IPS DF 6.9 (cell line): Measurements from ENCODE around the gene STRAP.
A peak's percentile ranks its signal among the peaks of the same experiment; 100 is the strongest.

Experiments used
- DNase-seq: peaks from one replicate; pipeline ENCODE4 v3.0.0-alpha.2; 2013; ENCODE audit warnings: low read depth, low spot score
- H3K27ac ChIP-seq: one replicate; pipeline ENCODE4 v1.5.1; 2013; ENCODE audit warnings: low read length, control low read depth
- H3K27me3 ChIP-seq: 2 replicates; pipeline ENCODE4 v1.6.1; 2013; ENCODE audit warnings: mild to moderate bottlenecking, low read length; ENCODE audit not compliant: control insufficient read depth, insufficient read depth
- H3K36me3 ChIP-seq: 2 replicates; pipeline ENCODE4 v1.6.1; 2013; ENCODE audit warnings: low read length; ENCODE audit not compliant: control insufficient read depth, insufficient read depth
- H3K4me1 ChIP-seq: 2 replicates; pipeline ENCODE4 v1.6.1; 2013; ENCODE audit warnings: low read length; ENCODE audit not compliant: control insufficient read depth, insufficient read depth
- H3K4me3 ChIP-seq: 2 replicates; pipeline ENCODE4 v1.5.1; 2013; ENCODE audit warnings: mild to moderate bottlenecking, low read length
- H3K9me3 ChIP-seq: 2 replicates; pipeline ENCODE4 v1.6.1; 2013; ENCODE audit warnings: low read length, inconsistent platforms; ENCODE audit not compliant: control insufficient read depth, insufficient read depth
- WGBS: extraction: QIAGEN DNeasy Blood & Tissue Kit; methylation state at CpG from one replicate; pipeline ENCODE4 v1.1.7; 2013; ENCODE audit warnings: mixed read lengths, missing lambda C conversion rate; ENCODE audit not compliant: insufficient read length, insufficient coverage; 5-methylcytosine and 5-hydroxymethylcytosine counted together

STRAP gene

GRCh38 chr12:15882118-15882971 lies at the start of gene STRAP:
TSS of gene STRAP (plus strand) at chr12:15882387. CDS start at chr12:15882708, 321 bp downstream.
- Histone ChIP-seq H3K4me1 (no peaks in the 10 kb centered on the region), H3K27ac (no peak within 1 kb of the TSS), H3K9me3 (no peaks in the 10 kb centered on the region), H3K4me3 (peak within 1 kb of the TSS; percentile 63), H3K27me3 (no peaks in the 10 kb centered on the region), H3K36me3 (peaks cover 4% of the 10 kb centered on the region; the same call in 1 of the 2 replicates)
- DNase-seq = peak; percentile 91
- WGBS = no CpG with 5 or more reads among the region's 63 CpGs

DNA sequence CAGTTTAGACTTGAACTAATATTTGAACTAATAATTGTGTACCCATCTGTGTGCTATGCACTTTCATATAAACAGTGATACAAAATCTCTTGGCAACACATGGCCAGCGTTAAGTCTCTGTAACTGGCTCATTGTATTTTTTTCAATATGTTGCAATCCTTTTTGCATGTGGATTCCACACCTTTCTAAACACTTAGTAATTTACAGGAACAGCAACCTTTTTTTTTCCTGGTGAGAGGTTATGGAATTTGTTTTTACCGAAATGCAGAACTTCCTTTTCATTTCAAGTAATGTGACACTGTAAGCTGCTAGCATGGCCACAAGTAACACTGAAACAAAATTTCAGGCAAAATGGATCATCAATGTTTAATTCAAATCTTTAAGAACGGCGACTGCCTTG lies 47.6 kb upstream of the STRAP start:
- Histone ChIP-seq H3K4me3 (no peak overlapping the region), H3K9me3 (no peaks in the 10 kb centered on the region), H3K36me3 (no peaks in the 10 kb centered on the region), H3K27me3 (no peaks in the 10 kb centered on the region), H3K27ac (no peak overlapping the region), H3K4me1 (no peaks in the 10 kb centered on the region)
- DNase-seq = no peak
- WGBS = no CpG with 5 or more reads among the region's 4 CpGs

DNA sequence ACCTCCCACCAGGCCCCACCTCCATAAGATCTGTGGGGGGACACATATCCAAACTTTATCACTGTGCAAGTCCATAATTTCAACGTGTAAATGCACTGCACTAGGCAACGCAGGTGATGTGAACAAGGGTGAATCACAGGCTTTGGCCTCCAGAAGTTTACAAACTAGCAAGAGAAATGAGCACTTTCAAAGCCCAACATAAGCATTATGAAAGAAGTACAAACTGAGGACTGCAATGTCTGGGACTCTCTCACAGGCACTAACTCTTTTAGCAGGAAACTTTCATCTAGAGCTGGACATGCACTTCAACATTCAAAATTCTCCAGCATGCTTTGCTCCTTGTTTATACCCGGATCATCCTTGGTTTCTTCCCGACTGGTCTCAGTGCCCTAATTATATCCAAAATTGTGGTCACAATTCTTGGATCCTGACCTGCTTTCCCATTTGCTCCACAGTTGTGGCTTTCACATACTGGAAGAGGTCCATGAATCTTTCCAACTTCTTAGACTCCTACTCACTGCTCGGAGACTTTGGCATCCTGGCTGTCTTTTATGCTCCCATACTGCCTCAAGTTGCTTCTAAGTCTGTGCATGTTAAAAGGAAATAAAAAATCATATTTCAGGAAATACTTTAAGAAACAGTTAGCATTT lies 44.9 kb upstream of the STRAP start:
- no peak overlapping the region for H3K27ac ChIP-seq
- no peak overlapping the region for H3K4me3 ChIP-seq
- no CpG with 5 or more reads among the region's 5 CpGs for WGBS
- DNase-seq = no peak
- no peaks in the 10 kb centered on the region for H3K27me3 ChIP-seq
- no peaks in the 10 kb centered on the region for H3K9me3 ChIP-seq
- no peaks in the 10 kb centered on the region for H3K4me1 ChIP-seq
- H3K36me3 ChIP-seq = no peaks in the 10 kb centered on the region

DNA sequence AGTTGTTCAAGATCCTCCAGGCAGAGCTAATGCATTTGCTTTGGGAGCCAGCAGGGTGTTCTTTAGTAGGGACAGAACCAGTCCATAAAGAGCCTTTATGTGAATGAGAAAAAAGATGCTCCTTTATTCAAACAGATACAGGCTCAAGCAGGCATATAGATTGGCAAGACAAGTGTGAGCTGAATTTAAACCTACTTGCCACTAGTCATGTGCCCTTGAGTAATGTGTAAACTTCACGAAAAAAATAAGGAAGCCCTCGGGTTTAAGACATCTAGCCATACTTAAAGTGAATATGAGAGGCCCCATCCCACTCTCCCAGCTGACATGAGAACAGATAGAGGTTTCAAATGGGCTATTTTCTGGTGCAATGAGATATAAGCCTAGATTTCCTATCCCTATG lies 43.1 kb upstream of the STRAP start:
- Histone ChIP-seq H3K4me3 (no peak overlapping the region), H3K36me3 (no peaks in the 10 kb centered on the region), H3K27ac (no peak overlapping the region), H3K9me3 (no peaks in the 10 kb centered on the region), H3K4me1 (no peaks in the 10 kb centered on the region), H3K27me3 (no peaks in the 10 kb centered on the region)
- no peak for DNase-seq
- no CpG with 5 or more reads among the region's 2 CpGs for WGBS

- H3K4me1 ChIP-seq = no peaks in the 10 kb centered on the region
- H3K27ac ChIP-seq = no peak overlapping the region
- H3K27me3 ChIP-seq = no peaks in the 10 kb centered on the region
- H3K4me3 ChIP-seq = no peak overlapping the region
- no peaks in the 10 kb centered on the region for H3K9me3 ChIP-seq
- no peaks in the 10 kb centered on the region for H3K36me3 ChIP-seq
- DNase-seq = no peak
These were observed 42.5 kb upstream of the STRAP start for GRCh38 chr12:15839682-15840081.

DNA sequence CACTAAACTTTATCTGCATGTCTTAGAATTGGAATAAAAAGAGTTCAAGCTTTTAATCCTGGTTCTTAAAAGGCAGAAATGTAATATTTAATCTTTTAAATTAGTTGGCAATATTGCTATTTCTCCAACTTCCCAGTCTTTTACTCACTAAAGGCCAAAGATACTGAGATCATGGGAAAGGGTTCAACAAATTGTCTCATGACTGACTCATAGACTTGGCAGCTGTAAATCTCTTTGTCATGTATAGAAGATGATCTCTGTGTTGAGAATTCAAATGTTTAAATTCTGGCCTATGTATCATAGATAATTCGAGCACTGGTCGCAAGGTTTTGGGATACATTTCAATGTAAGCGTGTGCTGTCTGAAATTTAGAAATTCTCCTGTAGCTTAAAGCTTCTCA lies 40.1 kb upstream of the STRAP start:
- H3K36me3 ChIP-seq = no peaks in the 10 kb centered on the region
- no peak overlapping the region for H3K4me3 ChIP-seq
- no peaks in the 10 kb centered on the region for H3K27me3 ChIP-seq
- no peaks in the 10 kb centered on the region for H3K4me1 ChIP-seq
- no CpG with 5 or more reads among the region's 3 CpGs for WGBS
- H3K9me3 ChIP-seq = no peaks in the 10 kb centered on the region
- no peak for DNase-seq
- H3K27ac ChIP-seq = no peak overlapping the region

GRCh38 chr12:15846887-15847286 lies 35.3 kb upstream of the STRAP start:
- H3K27ac ChIP-seq = no peak overlapping the region
- no peaks in the 10 kb centered on the region for H3K9me3 ChIP-seq
- WGBS = 100% methylated on average over 1 of the region's 2 CpGs
- no peaks in the 10 kb centered on the region for H3K36me3 ChIP-seq
- no peaks in the 10 kb centered on the region for H3K27me3 ChIP-seq
- H3K4me1 ChIP-seq = no peaks in the 10 kb centered on the region
- no peak overlapping the region for H3K4me3 ChIP-seq
- DNase-seq = no peak

DNA sequence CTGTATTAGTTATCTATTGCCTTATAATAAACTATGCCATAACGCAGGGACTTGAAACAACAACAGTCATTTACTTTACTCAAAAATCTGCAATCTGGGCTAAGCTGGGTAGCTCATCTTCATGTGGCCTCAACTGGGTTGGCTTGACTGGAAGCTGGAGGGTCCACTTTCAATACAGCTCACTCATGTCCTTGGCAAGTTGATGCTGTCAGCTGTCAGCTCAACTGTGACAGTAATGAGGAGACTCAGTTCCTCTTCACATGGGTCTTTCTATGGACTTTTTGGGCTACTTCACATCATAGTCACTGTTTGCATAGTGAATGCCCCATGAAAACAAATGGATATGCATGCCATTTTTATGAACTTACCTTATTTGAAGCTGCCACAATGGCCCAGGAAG lies 33.6 kb upstream of the STRAP start:
- no peaks in the 10 kb centered on the region for H3K9me3 ChIP-seq
- H3K4me1 ChIP-seq = no peaks in the 10 kb centered on the region
- no peaks in the 10 kb centered on the region for H3K27me3 ChIP-seq
- WGBS = no CpG with 5 or more reads among the region's 1 CpG
- H3K4me3 ChIP-seq = no peak overlapping the region
- H3K27ac ChIP-seq = no peak overlapping the region
- H3K36me3 ChIP-seq = no peaks in the 10 kb centered on the region
- no peak for DNase-seq

DNA sequence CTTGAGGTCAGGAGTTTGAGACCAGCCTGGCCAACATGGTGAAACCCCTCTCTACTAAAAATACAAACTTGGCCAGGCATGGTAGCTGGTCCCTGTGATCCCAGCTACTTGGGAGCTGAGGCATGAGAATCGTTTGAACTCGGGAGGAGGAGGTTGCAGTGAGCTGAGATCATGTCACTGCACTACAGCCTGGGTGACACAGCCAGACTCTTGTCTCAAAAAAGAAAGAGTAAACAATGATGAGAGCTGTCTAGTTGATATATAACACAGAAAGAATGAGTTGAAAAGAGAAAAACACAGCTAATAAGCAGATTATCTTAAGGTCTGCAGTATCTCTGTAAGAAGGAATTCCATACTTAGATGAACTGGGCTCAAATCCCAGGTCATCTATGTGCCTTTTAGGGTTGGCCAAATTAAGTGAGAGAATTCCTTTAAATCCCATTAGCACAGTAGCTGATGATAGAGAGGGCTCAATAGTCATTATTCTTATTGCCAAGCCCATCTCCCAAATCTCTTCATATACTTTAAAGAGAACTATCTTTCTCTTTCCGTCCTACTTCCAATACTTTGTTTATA lies 31.1 kb upstream of the STRAP start:
- Histone ChIP-seq H3K4me3 (no peak overlapping the region), H3K27ac (no peak overlapping the region), H3K4me1 (no peaks in the 10 kb centered on the region), H3K36me3 (no peaks in the 10 kb centered on the region), H3K9me3 (no peaks in the 10 kb centered on the region), H3K27me3 (no peaks in the 10 kb centered on the region)
- WGBS = 100% methylated on average over 1 of the region's 3 CpGs
- no peak for DNase-seq

DNA sequence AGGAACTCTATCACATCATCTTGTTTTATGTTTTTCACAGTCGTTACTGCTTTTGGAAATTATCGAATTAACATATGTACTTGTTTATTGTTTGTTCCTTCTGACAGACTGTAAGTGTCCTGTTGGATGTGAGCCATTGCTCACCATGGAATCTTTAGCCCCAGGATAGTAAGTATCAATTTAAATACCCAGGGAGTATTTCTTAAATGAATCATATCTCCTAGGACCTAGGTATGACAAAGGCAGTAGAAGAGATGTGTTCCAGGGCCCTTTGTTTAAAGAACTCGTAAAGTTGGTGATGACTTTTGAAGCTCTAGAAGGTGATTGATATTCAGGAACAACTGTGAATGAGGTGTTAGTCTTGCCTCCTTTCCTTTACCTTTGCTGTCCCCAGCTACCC lies 30.3 kb upstream of the STRAP start:
- no peaks in the 10 kb centered on the region for H3K9me3 ChIP-seq
- H3K36me3 ChIP-seq = no peaks in the 10 kb centered on the region
- DNase-seq = no peak
- no peaks in the 10 kb centered on the region for H3K27me3 ChIP-seq
- no peak overlapping the region for H3K4me3 ChIP-seq
- no peak overlapping the region for H3K27ac ChIP-seq
- no CpG with 5 or more reads among the region's 3 CpGs for WGBS
- no peaks in the 10 kb centered on the region for H3K4me1 ChIP-seq
